ENCODE results near the gene TBL3. TPM values are rescaled to one million over a fixed set of nuclear protein-coding genes. Genes with fewer than 3 reads are reported as not detected.

The TBL3 gene
- total and polyA plus RNA-seq, 9 of the 15 experiments (the other 6 are each of a cell fraction or from before 2014, with no cell fraction given), result 0.97 to 117 (median 24.5) TPM

DNA sequence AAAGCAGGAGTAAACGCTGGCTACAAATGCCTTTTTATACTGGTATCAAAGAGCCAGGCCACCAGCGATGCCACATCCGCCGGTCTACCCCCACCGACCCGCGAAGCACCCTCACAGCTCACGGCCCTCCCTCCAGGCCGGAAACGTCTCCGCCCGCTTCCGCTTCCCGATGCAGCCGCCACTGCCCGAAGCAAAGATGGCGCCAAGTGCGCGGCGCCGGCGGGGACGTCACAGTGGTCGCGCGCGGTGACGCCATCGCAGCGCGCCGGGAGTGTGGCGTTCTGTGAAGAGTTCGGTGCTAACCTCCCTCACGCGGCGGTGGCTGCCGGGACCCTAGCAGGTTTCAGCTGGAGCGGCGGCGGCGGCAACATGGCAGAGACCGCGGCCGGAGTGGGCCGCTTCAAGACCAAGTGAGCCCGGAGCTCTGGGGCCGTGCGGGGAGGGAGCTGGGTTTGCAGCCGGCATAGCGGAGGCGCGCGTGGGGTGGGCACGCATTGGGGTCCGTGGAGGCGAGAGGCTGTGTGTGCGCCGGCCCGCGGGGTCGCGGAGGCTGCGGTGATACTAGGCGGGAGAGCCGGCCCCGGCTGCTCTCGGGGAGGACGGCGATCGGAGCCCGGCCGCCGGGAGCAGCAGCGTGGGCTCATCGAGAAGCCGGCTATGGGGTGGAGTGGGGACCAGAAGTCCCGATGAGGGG, at the start of gene TBL3 (continued):
- TF ChIP-seq THRA (IDR thresholded peaks at IDR 0.05), result no peak
- TF ChIP-seq, protein P1, sequence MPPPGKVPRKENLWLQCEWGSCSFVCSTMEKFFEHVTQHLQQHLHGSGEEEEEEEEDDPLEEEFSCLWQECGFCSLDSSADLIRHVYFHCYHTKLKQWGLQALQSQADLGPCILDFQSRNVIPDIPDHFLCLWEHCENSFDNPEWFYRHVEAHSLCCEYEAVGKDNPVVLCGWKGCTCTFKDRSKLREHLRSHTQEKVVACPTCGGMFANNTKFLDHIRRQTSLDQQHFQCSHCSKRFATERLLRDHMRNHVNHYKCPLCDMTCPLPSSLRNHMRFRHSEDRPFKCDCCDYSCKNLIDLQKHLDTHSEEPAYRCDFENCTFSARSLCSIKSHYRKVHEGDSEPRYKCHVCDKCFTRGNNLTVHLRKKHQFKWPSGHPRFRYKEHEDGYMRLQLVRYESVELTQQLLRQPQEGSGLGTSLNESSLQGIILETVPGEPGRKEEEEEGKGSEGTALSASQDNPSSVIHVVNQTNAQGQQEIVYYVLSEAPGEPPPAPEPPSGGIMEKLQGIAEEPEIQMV (tag; conservative IDR thresholded peaks at IDR 0.05; ENCODE audit: low read depth), result no peak
- no peak for TF ChIP-seq MCM5 (IDR thresholded peaks at IDR 0.05; ENCODE audit: low read depth)
- no peak for TF ChIP-seq CBX8 (IDR thresholded peaks at IDR 0.05; ENCODE audit: borderline replicate concordance, extremely low read depth, low read depth, low read length, poor library complexity, severe bottlenecking)
- no peak for TF ChIP-seq LARP7 (IDR thresholded peaks at IDR 0.05)
- peak; percentile 91 for TF ChIP-seq PRPF4 (IDR thresholded peaks at IDR 0.05; ENCODE audit: insufficient read depth, low read depth, low read length, poor library complexity, severe bottlenecking)
- TF ChIP-seq ZNF512 (tag; IDR thresholded peaks at IDR 0.05), result no peak
- TF ChIP-seq ELF1 (tag; IDR thresholded peaks at IDR 0.05), result peak; percentile 99
- no peak for TF ChIP-seq E2F5 (CRISPR knock-in tag; IDR thresholded peaks at IDR 0.05)
- no peak for TF ChIP-seq BACH1 (tag; IDR thresholded peaks at IDR 0.05)
- no peak; the same call in 1 of the 2 replicates for TF ChIP-seq MTA3 (IDR thresholded peaks at IDR 0.05; ENCODE audit: borderline replicate concordance)
- TF ChIP-seq C11orf30 (IDR thresholded peaks at IDR 0.05; ENCODE audit: low read depth), result peak; percentile 100
- TF ChIP-seq KLF6 (CRISPR knock-in tag; IDR thresholded peaks at IDR 0.05; ENCODE audit: borderline replicate concordance), result peak; percentile 72; the same call in 1 of the 2 replicates
- TF ChIP-seq ZNF445 (CRISPR knock-in tag; IDR thresholded peaks at IDR 0.05; ENCODE audit: low read depth), result no peak
- TF ChIP-seq NFIC (IDR thresholded peaks at IDR 0.05), result peak; percentile 66
- TF ChIP-seq U2AF2 (optimal IDR thresholded peaks at IDR 0.05; ENCODE audit: low read depth, low read length), result no peak
- no peak for TF ChIP-seq HDGF (IDR thresholded peaks at IDR 0.05)
- no peak for TF ChIP-seq ZNF277 (CRISPR knock-in tag; IDR thresholded peaks at IDR 0.05; ENCODE audit: borderline replicate concordance)
